ENCODE results near the gene APOL2.
A peak's percentile ranks its signal among the peaks of the same experiment; 100 is the strongest.
"Not testable (repeated sequence)": the region's sequence is repeated elsewhere in the genome, so short reads cannot be mapped to it uniquely, and the experiment has no call there.

Gene APOL2

DNA sequence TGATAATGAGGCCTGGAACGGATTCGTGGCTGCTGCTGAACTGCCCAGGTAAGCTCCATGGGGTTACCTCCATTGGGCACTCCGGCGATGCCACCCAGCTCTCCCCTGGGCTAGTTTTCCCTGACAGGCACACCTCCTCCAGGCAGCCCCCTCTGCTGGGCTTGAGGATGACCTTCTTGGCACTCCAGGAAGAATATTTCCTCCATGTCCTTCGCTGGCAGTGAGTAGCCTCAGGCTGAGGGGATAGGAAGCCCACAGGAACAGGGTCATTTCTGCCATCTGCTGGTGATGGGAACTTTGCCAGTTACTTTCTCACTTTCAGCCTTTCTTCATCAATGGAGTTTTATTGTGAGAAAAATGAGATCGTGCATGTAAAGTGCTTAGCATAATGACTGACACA, 22.3 kb upstream of the APOL2 start:
- peak; percentile 50; the same call in 1 of the 2 replicates for TF ChIP-seq CTCF (IDR thresholded peaks at IDR 0.05; ENCODE audit: low read length)
- not testable (repeated sequence) for H3K79me2 ChIP-seq (ENCODE audit: insufficient read depth, low read length); H2AFZ ChIP-seq (ENCODE audit: low read length); H3K36me3 ChIP-seq (ENCODE audit: insufficient read depth, low read length); H3K27me3 ChIP-seq (ENCODE audit: insufficient read depth, low read length); H4K20me1 ChIP-seq (ENCODE audit: insufficient read depth, low read length); H3K9ac ChIP-seq (ENCODE audit: low read length); H3K9me2 ChIP-seq (ENCODE audit: low read depth, low read length); H3K4me3 ChIP-seq (ENCODE audit: low read depth, low read length, poor library complexity, severe bottlenecking); H3F3A ChIP-seq (ENCODE audit: insufficient read depth, low read length); H3K9me3 ChIP-seq (ENCODE audit: low read length); H3K27ac ChIP-seq (ENCODE audit: low read depth, low read length, poor library complexity, severe bottlenecking); H3K4me2 ChIP-seq (ENCODE audit: low read length)
- peaks cover 40% of the 10 kb centered on the region for H3K4me1 ChIP-seq (ENCODE audit: insufficient read depth, low read length, severe bottlenecking)

DNA sequence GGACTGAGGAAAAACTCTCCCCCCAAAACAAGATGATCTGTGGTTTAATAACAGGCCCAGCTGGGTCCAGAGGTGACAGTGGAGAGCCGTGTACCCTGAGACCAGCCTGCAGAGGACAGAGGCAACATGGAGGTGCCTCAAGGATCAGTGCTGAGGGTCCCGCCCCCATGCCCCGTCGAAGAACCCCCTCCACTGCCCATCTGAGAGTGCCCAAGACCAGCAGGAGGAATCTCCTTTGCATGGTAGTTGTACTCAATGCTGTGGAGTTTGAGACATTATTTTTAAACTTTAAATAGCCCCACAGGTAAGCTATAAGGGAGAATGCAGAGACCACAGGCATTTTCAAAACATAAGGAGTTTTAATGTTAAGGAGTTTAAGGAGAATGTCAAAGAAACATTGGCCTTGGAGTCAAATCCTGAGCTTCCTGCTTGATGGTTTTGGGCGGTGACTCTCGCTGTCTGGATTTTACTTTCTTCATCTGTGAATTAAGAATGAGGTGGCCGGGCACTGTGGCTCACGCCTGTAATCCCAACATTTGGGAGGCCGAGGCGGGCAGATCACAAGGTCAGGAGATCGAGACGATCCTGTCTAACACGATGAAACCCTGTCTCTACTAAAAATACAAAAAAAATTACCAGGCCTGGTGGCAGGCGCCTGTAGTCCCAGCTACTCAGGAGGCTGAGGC, 20.4 kb upstream of the APOL2 start:
- Histone ChIP-seq H3K9me2 (ENCODE audit: low read depth, low read length) (no peaks in the 10 kb centered on the region), H3K9ac (ENCODE audit: low read length) (peak overlapping the region; percentile 43; the same call in 1 of the 2 replicates), H3K79me2 (ENCODE audit: insufficient read depth, low read length) (no peaks in the 10 kb centered on the region), H4K20me1 (ENCODE audit: insufficient read depth, low read length) (no peaks in the 10 kb centered on the region), H3K27ac (ENCODE audit: low read depth, low read length, poor library complexity, severe bottlenecking) (peak overlapping the region; percentile 89), H3K9me3 (ENCODE audit: low read length) (no peaks in the 10 kb centered on the region), H3K4me2 (ENCODE audit: low read length) (peak overlapping the region; percentile 57; the same call in 1 of the 2 replicates), H3K36me3 (ENCODE audit: insufficient read depth, low read length) (no peaks in the 10 kb centered on the region), H3K4me3 (ENCODE audit: low read depth, low read length, poor library complexity, severe bottlenecking) (peak overlapping the region; percentile 31), H3K4me1 (ENCODE audit: insufficient read depth, low read length, severe bottlenecking) (peaks cover 41% of the 10 kb centered on the region), H3K27me3 (ENCODE audit: insufficient read depth, low read length) (no peaks in the 10 kb centered on the region), H2AFZ (ENCODE audit: low read length) (no peak overlapping the region), H3F3A (ENCODE audit: insufficient read depth, low read length) (no peaks in the 10 kb centered on the region)
- TF ChIP-seq EZH2 (IDR thresholded peaks at IDR 0.05; ENCODE audit: borderline replicate concordance, low read length) (no peak), CTCF (IDR thresholded peaks at IDR 0.05; ENCODE audit: low read length) (no peak)

DNA sequence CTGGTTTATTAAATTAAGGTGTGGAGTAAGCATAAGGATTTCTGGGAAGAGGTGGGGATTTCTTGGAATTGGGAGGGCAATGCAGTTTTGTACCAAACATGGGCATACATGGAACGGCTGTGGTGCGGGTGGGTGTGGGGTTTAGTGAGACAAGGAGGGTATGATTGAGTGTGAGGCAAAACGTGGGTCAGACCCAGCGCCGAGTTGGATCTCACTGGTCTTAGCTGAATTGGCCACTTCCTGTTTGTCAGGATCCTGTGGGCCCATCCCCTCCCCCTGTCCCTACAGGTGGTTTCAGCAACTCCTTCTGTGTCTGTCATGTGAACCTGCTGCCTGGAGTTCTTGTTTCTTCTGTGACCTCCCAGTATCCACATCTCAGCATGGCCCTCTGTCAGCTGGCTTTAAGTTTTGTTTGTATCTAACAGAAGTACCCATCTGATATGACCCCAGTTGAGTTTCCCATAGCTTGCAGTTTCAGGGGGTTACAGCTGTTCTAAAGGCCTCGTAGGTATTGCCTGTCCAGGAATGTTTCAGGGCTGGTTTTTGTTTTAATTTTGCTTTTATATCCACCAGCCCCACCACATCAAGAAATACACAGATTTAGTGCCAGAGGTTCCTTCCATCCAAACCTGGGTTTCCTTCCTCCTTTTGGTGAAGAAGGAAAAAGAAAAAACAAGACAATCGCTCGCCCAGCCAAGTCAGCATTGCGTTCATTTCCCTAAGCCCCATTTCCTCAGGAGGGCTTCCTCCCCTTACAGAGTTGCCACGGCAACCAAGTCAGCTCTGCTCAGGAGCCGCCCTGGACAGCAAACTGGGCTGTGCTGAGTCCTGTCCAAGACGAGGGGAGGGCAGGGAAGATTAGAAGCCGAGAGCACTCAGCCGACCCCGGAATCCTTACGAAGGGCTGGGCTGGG, 19.6 kb upstream of the APOL2 start:
- H2AFZ ChIP-seq (ENCODE audit: low read length), result peak overlapping the region; percentile 6; the same call in 1 of the 2 replicates
- peak overlapping the region; percentile 44; the same call in 1 of the 2 replicates for H3K9ac ChIP-seq (ENCODE audit: low read length)
- peaks cover 41% of the 10 kb centered on the region for H3K4me1 ChIP-seq (ENCODE audit: insufficient read depth, low read length, severe bottlenecking)
- peak overlapping the region; percentile 89 for H3K27ac ChIP-seq (ENCODE audit: low read depth, low read length, poor library complexity, severe bottlenecking)
- H3K36me3 ChIP-seq (ENCODE audit: insufficient read depth, low read length), result no peaks in the 10 kb centered on the region
- no peaks in the 10 kb centered on the region for H3F3A ChIP-seq (ENCODE audit: insufficient read depth, low read length)
- H3K4me3 ChIP-seq (ENCODE audit: low read depth, low read length, poor library complexity, severe bottlenecking), result peak overlapping the region; percentile 31
- no peaks in the 10 kb centered on the region for H3K79me2 ChIP-seq (ENCODE audit: insufficient read depth, low read length)
- H3K9me2 ChIP-seq (ENCODE audit: low read depth, low read length), result no peaks in the 10 kb centered on the region
- TF ChIP-seq CTCF (IDR thresholded peaks at IDR 0.05; ENCODE audit: low read length), result no peak
- no peak for TF ChIP-seq EZH2 (IDR thresholded peaks at IDR 0.05; ENCODE audit: borderline replicate concordance, low read length)
- H3K9me3 ChIP-seq (ENCODE audit: low read length), result no peaks in the 10 kb centered on the region
- H3K4me2 ChIP-seq (ENCODE audit: low read length), result peak overlapping the region; percentile 57
- H3K27me3 ChIP-seq (ENCODE audit: insufficient read depth, low read length), result no peaks in the 10 kb centered on the region
- no peaks in the 10 kb centered on the region for H4K20me1 ChIP-seq (ENCODE audit: insufficient read depth, low read length)
